Prostate gland (tissue), 2 donors: ENCODE measurements around the gene SNX6.

Experiments used
- CTCF ChIP-seq, 4 experiments: fragments of 200-600 bp in 2 of 4; fragments of 450-650 bp in 2 of 4; sonication (generic) in 2 of 4; IDR thresholded peaks; 1 replicate in 3 of 4; 2 replicates in 1 of 4; pipeline ENCODE4 v1.5.1; 2016 to 2019; ENCODE audit warnings: antibody characterized with exemption in 4 of 4, mild to moderate bottlenecking in 2 of 4, moderate library complexity in 2 of 4
- POLR2A ChIP-seq: fragments of 450-650 bp; IDR thresholded peaks from one replicate; pipeline ENCODE4 v1.6.1; 2016; ENCODE audit warnings: antibody characterized with exemption, mild to moderate bottlenecking
- POLR2AphosphoS5 ChIP-seq: sonication (generic); formaldehyde crosslinking; IDR thresholded peaks from one replicate; pipeline ENCODE4 v1.6.1; 2017; ENCODE audit warnings: antibody characterized with exemption

GRCh38 chr14:34667007-34667406 is 37.1 kb upstream of the SNX6 start:
- TF ChIP-seq CTCF (IDR thresholded peaks at IDR 0.05) = no peak
- TF ChIP-seq POLR2A = no peak
- no peak for TF ChIP-seq POLR2AphosphoS5
